K562 (cell line): Measurements from ENCODE around the gene CEND1. TPM values are rescaled to one million over a fixed set of nuclear protein-coding genes. Genes with fewer than 3 reads are reported as not detected.

Experiments used
- CAMTA2 ChIP-seq: fragments of 250-450 bp; sonication (Bioruptor Pico); conservative IDR thresholded peaks from 2 replicates; pipeline ENCODE4 v1.5.1; 2022
- CHD1 ChIP-seq: fragments of 200-600 bp; sonication (generic); IDR thresholded peaks from one replicate; pipeline ENCODE4 v1.6.1; 2012; ENCODE audit warnings: mild to moderate bottlenecking, moderate library complexity, low read length, inconsistent platforms
- GABPB2 ChIP-seq: fragments of 250-450 bp; sonication (Bioruptor Pico); conservative IDR thresholded peaks from 2 replicates; pipeline ENCODE4 v1.5.1; 2021; ENCODE audit warnings: mild to moderate bottlenecking
- GTF2A2 ChIP-seq: IDR thresholded peaks from 2 replicates; pipeline ENCODE4 v1.6.1; 2016; ENCODE audit warnings: mild to moderate bottlenecking, missing genetic modification characterization, missing compliant biosample characterization
- HDAC6 ChIP-seq: IDR thresholded peaks from 2 replicates; pipeline ENCODE4 v1.6.1; 2012; ENCODE audit warnings: low read depth, mild to moderate bottlenecking, control low read depth, inconsistent platforms, low read length, moderate library complexity
- JUND ChIP-seq, 2 experiments: IDR thresholded peaks; 2 replicates in 1 of 2; 3 replicates in 1 of 2; pipeline ENCODE4 v1.6.1; 2011; ENCODE audit warnings: borderline replicate concordance in 2 of 2, low read depth in 2 of 2, low read length in 2 of 2, improper control_type of control experiment in 1 of 2, missing biosample characterization in 1 of 2, missing genetic modification characterization in 1 of 2, missing genetic modification reagents in 1 of 2
- KLF10 ChIP-seq: fragments of 250-450 bp; sonication (Bioruptor Pico); IDR thresholded peaks from 2 replicates; pipeline ENCODE4 v1.6.1; 2021; ENCODE audit warnings: matching md5 sums
- MAFF ChIP-seq: IDR thresholded peaks from 2 replicates; pipeline ENCODE4 v1.6.1; 2012; ENCODE audit warnings: low read length, improper control_type of control experiment
- MXD1 ChIP-seq: fragments of 250-450 bp; sonication (Bioruptor Pico); IDR thresholded peaks from 2 replicates; pipeline ENCODE4 v1.8.0; 2021; ENCODE audit warnings: borderline replicate concordance, mild to moderate bottlenecking, moderate library complexity; ENCODE audit not compliant: poor library complexity, severe bottlenecking
- MYBL2 ChIP-seq, 2 experiments: fragments of 450-650 bp in 1 of 2; sonication (generic) in 1 of 2; formaldehyde crosslinking in 1 of 2; IDR thresholded peaks; 2 replicates each; pipeline versions ENCODE4 v1.6.1 to v1.8.1; 2017 to 2022; ENCODE audit warnings: borderline replicate concordance in 1 of 2, inconsistent platforms in 1 of 2, low read depth in 1 of 2, mild to moderate bottlenecking in 1 of 2, missing genetic modification reagents in 1 of 2, moderate library complexity in 1 of 2
- OTX1 ChIP-seq: fragments of 450-650 bp; formaldehyde crosslinking; IDR thresholded peaks from 2 replicates; pipeline ENCODE4 v1.4.0; 2022; ENCODE audit warnings: mild to moderate bottlenecking
- POLR3A ChIP-seq: IDR thresholded peaks from 2 replicates; pipeline ENCODE4 v1.6.1; 2011; ENCODE audit warnings: borderline replicate concordance, mild to moderate bottlenecking, moderate library complexity; ENCODE audit not compliant: insufficient read length, insufficient read depth; ENCODE audit errors: extremely low read depth
- SMAD4 ChIP-seq: fragments of 250-450 bp; sonication (Bioruptor Pico); conservative IDR thresholded peaks from 2 replicates; pipeline ENCODE4 v1.8.0; 2021; ENCODE audit warnings: inconsistent platforms, mild to moderate bottlenecking, moderate library complexity
- SMARCA5 ChIP-seq: fragments of 450-650 bp; IDR thresholded peaks from 2 replicates; pipeline ENCODE4 v1.6.1; 2016
- TAF15 ChIP-seq: fragments of 200-400 bp; formaldehyde crosslinking; IDR thresholded peaks from 2 replicates; pipeline ENCODE4 v1.6.1; 2017; ENCODE audit warnings: mild to moderate bottlenecking, low read depth, low read length, moderate library complexity
- TBL1XR1 ChIP-seq, 2 experiments: IDR thresholded peaks; 2 replicates each; pipeline ENCODE4 v1.6.1; 2012; ENCODE audit warnings: improper control_type of control experiment in 2 of 2, low read length in 2 of 2, mild to moderate bottlenecking in 1 of 2
- ZNF224 ChIP-seq: sonication (generic); formaldehyde crosslinking; IDR thresholded peaks from 2 replicates; pipeline ENCODE4 v1.8.0; 2022; ENCODE audit warnings: mild to moderate bottlenecking, missing genetic modification reagents
- ZNF324 ChIP-seq: fragments of 250-450 bp; sonication (Bioruptor Pico); IDR thresholded peaks from 2 replicates; pipeline ENCODE4 v1.4.0; 2020; ENCODE audit warnings: mild to moderate bottlenecking
- polyA plus RNA-seq, 8 experiments: library from polyadenylated mRNA; depleted of rRNA in 4 of 8; stranded (reverse) in 5 of 8; unstranded in 3 of 8; fragments of >200 nt; fragmentation: Nextera tagmentation in 2 of 8; fragmentation: Illumina TruSeq in 1 of 8; extraction: Ambion mirVana in 2 of 8; extraction: Trizol in 1 of 8; gene quantifications; 2 replicates each; pipeline versions ENCODE4 v1.2.1 to v1.2.3, GENCODE V29; 2011 to 2014; ENCODE audit warnings: inconsistent platforms in 1 of 8, missing spikeins in 1 of 8
- total RNA-seq, 7 experiments: library from RNA; depleted of rRNA in 6 of 7; stranded (reverse); fragments of >200 nt in 6 of 7; fragmentation: Illumina TruSeq in 2 of 7; extraction: Trizol in 2 of 7; gene quantifications; 2 replicates each; pipeline versions ENCODE4 v1.2.1 to v1.2.3, GENCODE V29; 2011 to 2021; ENCODE audit warnings: low replicate concordance in 1 of 7
- TF ChIP-seq, protein P1 (sequence below): fragments of 250-450 bp; sonication (Bioruptor Pico); IDR thresholded peaks from 2 replicates; pipeline ENCODE4 v1.5.0; 2020; ENCODE audit warnings: mild to moderate bottlenecking, borderline replicate concordance
- TF ChIP-seq, protein P2 (sequence below): fragments of 450-650 bp; IDR thresholded peaks from 2 replicates; pipeline ENCODE4 v1.6.1; 2018; ENCODE audit not compliant: partially characterized antibody

Gene CEND1
- total and polyA plus RNA-seq, 9 of the 15 experiments (the other 6 are each of a cell fraction or from before 2014, with no cell fraction given), result 0.13 to 0.18 (median 0.16) TPM; not detected in 6

DNA sequence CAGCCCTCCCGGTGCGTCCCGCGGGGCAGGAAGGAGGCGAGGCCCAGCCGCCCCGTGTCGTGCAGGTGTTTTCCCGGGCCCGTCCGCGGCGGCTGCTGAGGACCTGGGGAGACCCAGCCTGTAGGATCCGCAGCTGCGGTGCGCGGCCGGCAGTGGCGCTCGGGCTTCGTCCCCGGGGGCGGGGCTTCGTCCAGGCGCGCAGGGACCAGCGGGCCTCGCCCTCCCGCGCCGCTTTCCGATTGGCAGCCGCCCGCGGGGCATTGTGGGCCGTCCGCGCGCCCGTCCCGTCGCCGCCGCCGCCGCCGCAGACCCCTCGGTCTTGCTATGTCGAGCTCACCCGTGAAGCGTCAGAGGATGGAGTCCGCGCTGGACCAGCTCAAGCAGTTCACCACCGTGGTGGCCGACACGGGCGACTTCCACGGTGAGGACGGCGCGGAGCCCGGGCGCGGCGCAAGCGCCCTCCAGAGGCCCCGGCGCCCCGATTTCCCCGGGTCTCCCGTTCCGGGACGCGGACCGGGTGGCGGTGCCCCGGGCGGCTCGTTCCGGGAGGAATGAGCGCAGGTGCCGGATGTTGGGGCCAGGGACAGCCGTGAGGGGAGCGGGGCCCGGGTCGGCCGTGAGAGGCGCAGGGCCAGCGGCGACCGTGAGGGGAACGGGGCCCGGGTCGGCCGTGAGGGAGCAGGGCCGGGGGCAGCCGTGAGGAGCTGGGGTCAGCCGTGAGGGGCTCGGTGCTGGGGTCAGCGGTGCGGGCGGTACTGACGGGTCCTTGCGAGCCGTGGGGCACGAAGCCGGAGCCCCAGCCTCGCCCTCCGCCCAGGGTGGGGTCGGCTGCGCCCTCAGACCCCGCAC is 42.5 kb downstream of the CEND1 start, which contains the start of gene TALDO1 (continued):
- TF ChIP-seq SMAD4 (CRISPR knock-in tag) (0 out of 2 replicates have a peak, but pooled peaks have one; percentile 17), TBL1XR1 (IDR thresholded peaks at IDR 0.05; ENCODE audit: low read length in 2 of 2) (no peak), MXD1 (CRISPR knock-in tag) (no peak), SMARCA5 (no peak), ZNF224 (CRISPR knock-in tag) (no peak), GABPB2 (CRISPR knock-in tag) (no peak), MYBL2 (IDR thresholded peaks at IDR 0.05; ENCODE audit: low read depth) (no peak), MYBL2 (CRISPR knock-in tag; IDR thresholded peaks at IDR 0.05; ENCODE audit: borderline replicate concordance) (no peak), OTX1 (CRISPR knock-in tag) (no peak), POLR3A (no peak), CHD1 (peak; percentile 68), KLF10 (CRISPR knock-in tag) (no peak), HDAC6 (no peak), TAF15 (no peak), MAFF (no peak), CAMTA2 (no peak), ZNF324 (CRISPR knock-in tag) (no peak), GTF2A2 (tag) (no peak), JUND (IDR thresholded peaks at IDR 0.05; ENCODE audit: borderline replicate concordance, low read depth, low read length) (0 out of 2 replicates have a peak, but pooled peaks have one; percentile 18), JUND (tag; IDR thresholded peaks at IDR 0.05; ENCODE audit: borderline replicate concordance, low read depth, low read length) (no peak)
- TF ChIP-seq, protein P1, sequence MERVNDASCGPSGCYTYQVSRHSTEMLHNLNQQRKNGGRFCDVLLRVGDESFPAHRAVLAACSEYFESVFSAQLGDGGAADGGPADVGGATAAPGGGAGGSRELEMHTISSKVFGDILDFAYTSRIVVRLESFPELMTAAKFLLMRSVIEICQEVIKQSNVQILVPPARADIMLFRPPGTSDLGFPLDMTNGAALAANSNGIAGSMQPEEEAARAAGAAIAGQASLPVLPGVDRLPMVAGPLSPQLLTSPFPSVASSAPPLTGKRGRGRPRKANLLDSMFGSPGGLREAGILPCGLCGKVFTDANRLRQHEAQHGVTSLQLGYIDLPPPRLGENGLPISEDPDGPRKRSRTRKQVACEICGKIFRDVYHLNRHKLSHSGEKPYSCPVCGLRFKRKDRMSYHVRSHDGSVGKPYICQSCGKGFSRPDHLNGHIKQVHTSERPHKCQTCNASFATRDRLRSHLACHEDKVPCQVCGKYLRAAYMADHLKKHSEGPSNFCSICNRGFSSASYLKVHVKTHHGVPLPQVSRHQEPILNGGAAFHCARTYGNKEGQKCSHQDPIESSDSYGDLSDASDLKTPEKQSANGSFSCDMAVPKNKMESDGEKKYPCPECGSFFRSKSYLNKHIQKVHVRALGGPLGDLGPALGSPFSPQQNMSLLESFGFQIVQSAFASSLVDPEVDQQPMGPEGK (CRISPR knock-in tag), result no peak
- TF ChIP-seq, protein P2, sequence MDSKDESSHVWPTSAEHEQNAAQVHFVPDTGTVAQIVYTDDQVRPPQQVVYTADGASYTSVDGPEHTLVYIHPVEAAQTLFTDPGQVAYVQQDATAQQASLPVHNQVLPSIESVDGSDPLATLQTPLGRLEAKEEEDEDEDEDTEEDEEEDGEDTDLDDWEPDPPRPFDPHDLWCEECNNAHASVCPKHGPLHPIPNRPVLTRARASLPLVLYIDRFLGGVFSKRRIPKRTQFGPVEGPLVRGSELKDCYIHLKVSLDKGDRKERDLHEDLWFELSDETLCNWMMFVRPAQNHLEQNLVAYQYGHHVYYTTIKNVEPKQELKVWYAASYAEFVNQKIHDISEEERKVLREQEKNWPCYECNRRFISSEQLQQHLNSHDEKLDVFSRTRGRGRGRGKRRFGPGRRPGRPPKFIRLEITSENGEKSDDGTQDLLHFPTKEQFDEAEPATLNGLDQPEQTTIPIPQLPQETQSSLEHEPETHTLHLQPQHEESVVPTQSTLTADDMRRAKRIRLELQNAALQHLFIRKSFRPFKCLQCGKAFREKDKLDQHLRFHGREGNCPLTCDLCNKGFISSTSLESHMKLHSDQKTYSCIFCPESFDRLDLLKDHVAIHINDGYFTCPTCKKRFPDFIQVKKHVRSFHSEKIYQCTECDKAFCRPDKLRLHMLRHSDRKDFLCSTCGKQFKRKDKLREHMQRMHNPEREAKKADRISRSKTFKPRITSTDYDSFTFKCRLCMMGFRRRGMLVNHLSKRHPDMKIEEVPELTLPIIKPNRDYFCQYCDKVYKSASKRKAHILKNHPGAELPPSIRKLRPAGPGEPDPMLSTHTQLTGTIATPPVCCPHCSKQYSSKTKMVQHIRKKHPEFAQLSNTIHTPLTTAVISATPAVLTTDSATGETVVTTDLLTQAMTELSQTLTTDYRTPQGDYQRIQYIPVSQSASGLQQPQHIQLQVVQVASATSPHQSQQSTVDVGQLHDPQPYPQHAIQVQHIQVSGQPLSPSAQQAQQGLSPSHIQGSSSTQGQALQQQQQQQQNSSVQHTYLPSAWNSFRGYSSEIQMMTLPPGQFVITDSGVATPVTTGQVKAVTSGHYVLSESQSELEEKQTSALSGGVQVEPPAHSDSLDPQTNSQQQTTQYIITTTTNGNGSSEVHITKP, result no peak
